HL-60 (cell line): ENCODE measurements around the gene ASPSCR1.

ENCODE experiments used
- DNase-seq, 2 experiments: peaks; one replicate each; pipeline ENCODE4 v3.0.0-alpha.2; 2010 to 2020; ENCODE audit warnings: low read depth in 1 of 2, low spot score in 1 of 2
- H3K27ac ChIP-seq: fragments of 250-450 bp; sonication (Bioruptor Pico); replicated peaks from 2 replicates; pipeline ENCODE4 v1.5.1; 2020; ENCODE audit warnings: mild to moderate bottlenecking, moderate library complexity
- H3K27me3 ChIP-seq: fragments of 250-450 bp; sonication (Bioruptor Pico); 2 replicates; pipeline ENCODE4 v1.5.1; 2021; ENCODE audit warnings: mild to moderate bottlenecking, moderate library complexity; ENCODE audit not compliant: insufficient read depth, poor library complexity, severe bottlenecking
- H3K4me3 ChIP-seq: replicated peaks from 2 replicates; pipeline ENCODE4 v1.5.1; 2011; ENCODE audit warnings: mild to moderate bottlenecking, control low read depth, low read length; ENCODE audit not compliant: insufficient read depth
- GABPA ChIP-seq: IDR thresholded peaks from 2 replicates; pipeline ENCODE4 v1.6.1; 2012; ENCODE audit warnings: low read depth
- POLR2AphosphoS5 ChIP-seq: IDR thresholded peaks from 2 replicates; pipeline ENCODE4 v1.6.1; 2012; ENCODE audit warnings: low read depth
- SPI1 ChIP-seq: IDR thresholded peaks from 2 replicates; pipeline ENCODE4 v1.6.1; 2012; ENCODE audit warnings: low read depth, mild to moderate bottlenecking, borderline replicate concordance
- TF ChIP-seq, protein P1 (sequence below): IDR thresholded peaks from one replicate; pipeline ENCODE4 v1.5.1; 2011; ENCODE audit warnings: low read length, control low read depth, inconsistent platforms; ENCODE audit not compliant: insufficient read depth
- TF ChIP-seq, protein P2 (sequence below): IDR thresholded peaks from 2 replicates; pipeline ENCODE4 v1.6.1; 2012; ENCODE audit warnings: low read depth; ENCODE audit not compliant: insufficient replicate concordance

The ASPSCR1 gene

DNA sequence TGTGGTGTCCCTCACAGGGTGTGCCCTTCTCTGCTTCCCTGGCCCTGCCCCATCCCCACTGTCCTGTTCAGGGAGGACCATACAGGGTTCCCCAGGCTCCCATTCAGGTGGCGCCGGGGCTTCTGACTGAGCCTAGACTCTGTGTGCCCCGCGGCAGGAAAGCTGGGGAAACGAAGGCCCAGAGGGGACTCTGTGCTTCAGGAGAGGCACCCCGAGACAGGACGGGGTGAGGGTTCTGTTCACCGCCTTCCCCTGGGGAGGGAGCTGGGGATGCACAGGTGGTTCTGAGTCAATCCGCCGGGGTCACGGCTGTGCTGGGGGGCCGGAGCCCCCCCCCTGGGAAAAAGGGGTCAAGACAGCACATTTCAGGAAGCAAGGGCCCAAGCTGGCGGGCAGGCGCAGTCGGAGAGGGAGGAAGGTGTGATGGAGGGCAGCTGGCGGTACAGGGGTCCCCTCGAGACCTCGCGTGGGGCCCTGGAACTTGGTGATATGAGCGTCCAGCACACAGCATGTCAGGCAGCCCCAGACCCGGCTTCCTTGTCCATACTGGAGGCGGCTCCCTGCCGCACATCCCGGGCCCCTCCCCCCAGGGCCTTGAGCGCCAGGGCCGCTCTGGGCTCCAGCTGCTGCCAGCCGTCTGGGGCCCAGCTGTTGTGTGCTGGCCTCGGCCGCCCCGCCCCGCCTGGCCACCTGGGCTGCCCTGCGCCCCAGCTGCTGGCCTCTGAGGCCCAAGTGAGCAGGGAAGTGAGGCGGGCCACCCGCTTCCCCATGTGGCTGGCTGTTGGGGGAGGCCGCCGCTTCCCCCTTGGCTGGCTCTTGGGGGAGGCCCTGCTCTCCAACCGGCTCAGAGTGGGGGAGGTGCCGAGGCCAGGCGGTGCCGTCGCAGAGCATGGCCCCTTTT is 10.8 kb upstream of the ASPSCR1 start:
- TF ChIP-seq POLR2AphosphoS5 (peak; percentile 96), SPI1 (peak; percentile 83; the same call in 1 of the 2 replicates), GABPA (no peak)
- TF ChIP-seq, protein P1, sequence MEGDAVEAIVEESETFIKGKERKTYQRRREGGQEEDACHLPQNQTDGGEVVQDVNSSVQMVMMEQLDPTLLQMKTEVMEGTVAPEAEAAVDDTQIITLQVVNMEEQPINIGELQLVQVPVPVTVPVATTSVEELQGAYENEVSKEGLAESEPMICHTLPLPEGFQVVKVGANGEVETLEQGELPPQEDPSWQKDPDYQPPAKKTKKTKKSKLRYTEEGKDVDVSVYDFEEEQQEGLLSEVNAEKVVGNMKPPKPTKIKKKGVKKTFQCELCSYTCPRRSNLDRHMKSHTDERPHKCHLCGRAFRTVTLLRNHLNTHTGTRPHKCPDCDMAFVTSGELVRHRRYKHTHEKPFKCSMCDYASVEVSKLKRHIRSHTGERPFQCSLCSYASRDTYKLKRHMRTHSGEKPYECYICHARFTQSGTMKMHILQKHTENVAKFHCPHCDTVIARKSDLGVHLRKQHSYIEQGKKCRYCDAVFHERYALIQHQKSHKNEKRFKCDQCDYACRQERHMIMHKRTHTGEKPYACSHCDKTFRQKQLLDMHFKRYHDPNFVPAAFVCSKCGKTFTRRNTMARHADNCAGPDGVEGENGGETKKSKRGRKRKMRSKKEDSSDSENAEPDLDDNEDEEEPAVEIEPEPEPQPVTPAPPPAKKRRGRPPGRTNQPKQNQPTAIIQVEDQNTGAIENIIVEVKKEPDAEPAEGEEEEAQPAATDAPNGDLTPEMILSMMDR = no peak
- TF ChIP-seq, protein P2, sequence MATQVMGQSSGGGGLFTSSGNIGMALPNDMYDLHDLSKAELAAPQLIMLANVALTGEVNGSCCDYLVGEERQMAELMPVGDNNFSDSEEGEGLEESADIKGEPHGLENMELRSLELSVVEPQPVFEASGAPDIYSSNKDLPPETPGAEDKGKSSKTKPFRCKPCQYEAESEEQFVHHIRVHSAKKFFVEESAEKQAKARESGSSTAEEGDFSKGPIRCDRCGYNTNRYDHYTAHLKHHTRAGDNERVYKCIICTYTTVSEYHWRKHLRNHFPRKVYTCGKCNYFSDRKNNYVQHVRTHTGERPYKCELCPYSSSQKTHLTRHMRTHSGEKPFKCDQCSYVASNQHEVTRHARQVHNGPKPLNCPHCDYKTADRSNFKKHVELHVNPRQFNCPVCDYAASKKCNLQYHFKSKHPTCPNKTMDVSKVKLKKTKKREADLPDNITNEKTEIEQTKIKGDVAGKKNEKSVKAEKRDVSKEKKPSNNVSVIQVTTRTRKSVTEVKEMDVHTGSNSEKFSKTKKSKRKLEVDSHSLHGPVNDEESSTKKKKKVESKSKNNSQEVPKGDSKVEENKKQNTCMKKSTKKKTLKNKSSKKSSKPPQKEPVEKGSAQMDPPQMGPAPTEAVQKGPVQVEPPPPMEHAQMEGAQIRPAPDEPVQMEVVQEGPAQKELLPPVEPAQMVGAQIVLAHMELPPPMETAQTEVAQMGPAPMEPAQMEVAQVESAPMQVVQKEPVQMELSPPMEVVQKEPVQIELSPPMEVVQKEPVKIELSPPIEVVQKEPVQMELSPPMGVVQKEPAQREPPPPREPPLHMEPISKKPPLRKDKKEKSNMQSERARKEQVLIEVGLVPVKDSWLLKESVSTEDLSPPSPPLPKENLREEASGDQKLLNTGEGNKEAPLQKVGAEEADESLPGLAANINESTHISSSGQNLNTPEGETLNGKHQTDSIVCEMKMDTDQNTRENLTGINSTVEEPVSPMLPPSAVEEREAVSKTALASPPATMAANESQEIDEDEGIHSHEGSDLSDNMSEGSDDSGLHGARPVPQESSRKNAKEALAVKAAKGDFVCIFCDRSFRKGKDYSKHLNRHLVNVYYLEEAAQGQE = no peak
- Histone ChIP-seq H3K27me3 (peaks cover 7% of the 10 kb centered on the region), H3K27ac (peak overlapping the region; percentile 69), H3K4me3 (no peak overlapping the region)
- peak; percentile 84 to 92 for DNase-seq

DNA sequence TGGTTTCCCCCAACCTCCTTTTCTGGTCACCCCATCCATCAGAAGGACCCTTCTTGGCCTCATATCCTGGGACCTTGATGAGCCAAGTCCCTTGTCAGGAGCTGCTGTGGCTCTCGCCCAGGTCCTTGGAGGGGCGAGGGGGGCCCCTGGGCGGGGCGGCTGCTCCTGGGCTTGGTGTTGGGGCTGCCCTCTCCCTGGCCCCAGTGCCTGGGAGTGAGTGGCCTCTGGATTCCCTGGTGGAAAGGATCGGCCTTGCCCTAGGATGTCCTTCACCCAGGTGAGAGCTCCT is 10.2 kb upstream of the ASPSCR1 start:
- no peak for DNase-seq
- H3K27ac ChIP-seq = peak overlapping the region; percentile 69
- H3K27me3 ChIP-seq = peaks cover 1% of the 10 kb centered on the region
- TF ChIP-seq GABPA (no peak), SPI1 (no peak), POLR2AphosphoS5 (no peak)
- TF ChIP-seq, protein P2 = no peak
- TF ChIP-seq, protein P1 = no peak
- H3K4me3 ChIP-seq = 0 out of 2 replicates have a peak overlapping the region, but pooled peaks have one; percentile 16

DNA sequence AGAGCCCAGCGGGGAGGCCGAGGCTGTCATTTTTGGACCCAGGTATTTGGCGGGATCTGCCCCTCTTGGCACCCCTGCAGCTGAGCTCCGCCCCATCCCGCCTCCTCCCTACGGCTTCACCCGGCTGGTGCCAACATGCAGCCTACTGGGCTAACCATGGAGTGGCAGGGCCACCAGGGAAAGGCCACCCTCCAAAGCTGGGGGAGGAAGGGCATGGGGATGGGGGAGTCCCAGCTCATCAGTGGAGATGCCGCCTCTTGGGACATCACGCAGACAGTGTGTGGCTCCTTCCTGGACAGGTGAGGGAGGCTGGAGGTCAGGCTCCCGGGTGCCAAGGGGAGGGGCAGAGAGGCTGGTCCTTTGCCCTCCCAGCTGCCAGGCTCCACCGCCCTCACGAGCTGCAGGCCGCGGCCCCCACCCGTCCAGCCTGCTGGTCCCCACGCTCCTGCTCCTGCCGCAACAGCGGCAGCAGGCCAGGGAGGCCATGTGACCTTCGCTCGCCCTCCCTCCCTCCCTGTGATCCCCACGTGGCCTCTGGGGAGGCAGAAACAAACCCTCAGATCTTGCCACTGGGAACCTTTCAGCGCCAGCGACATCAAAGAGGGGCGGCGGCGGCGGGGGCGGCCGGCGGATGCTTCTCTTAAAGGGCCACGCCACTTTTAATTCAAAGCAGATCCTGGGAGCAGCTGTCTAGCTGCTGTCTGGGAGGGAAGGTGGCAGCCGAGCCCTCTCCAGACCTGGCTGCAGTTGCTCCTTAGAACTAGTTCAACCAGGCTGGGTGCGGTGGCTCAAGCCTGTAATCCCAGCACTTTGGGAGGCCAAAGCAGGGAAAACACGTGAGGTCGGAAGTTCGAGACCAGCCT is 9.7 kb upstream of the ASPSCR1 start:
- DNase-seq = peak; percentile 74 to 79
- Histone ChIP-seq H3K27ac (peak overlapping the region; percentile 69), H3K27me3 (no peaks in the 10 kb centered on the region), H3K4me3 (peak overlapping the region; percentile 16)
- TF ChIP-seq SPI1 = no peak
- TF ChIP-seq, protein P2 = no peak
- no peak for TF ChIP-seq POLR2AphosphoS5
- TF ChIP-seq GABPA = no peak
- TF ChIP-seq, protein P1 = no peak
